ENCODE results near the gene FFAR4. TPM values are rescaled to one million over a fixed set of nuclear protein-coding genes. Genes with fewer than 3 reads are reported as not detected.

Gene FFAR4
- total and polyA plus RNA-seq, 2 of the 4 experiments (the other 2 are of a cell fraction) = not detected

- Histone ChIP-seq H2BK20ac (ENCODE audit: low read depth, low read length) (no peak overlapping the region), H3K9ac (ENCODE audit: low read depth, low read length) (no peak overlapping the region), H3K4me1 (ENCODE audit: control insufficient read depth, insufficient read depth, low read length) (no peaks in the 10 kb centered on the region), H3K36me3 (ENCODE audit: control insufficient read depth, insufficient read depth, low read length) (no peaks in the 10 kb centered on the region), H3K27ac (ENCODE audit: insufficient read depth, low read length) (no peak overlapping the region), H2BK15ac (ENCODE audit: low read depth, low read length) (no peak overlapping the region), H2AK5ac (ENCODE audit: low read depth, low read length) (no peak overlapping the region), H3K4me2 (ENCODE audit: low read depth, low read length) (no peak overlapping the region), H4K5ac (ENCODE audit: low read depth, low read length) (no peak overlapping the region), H2BK120ac (ENCODE audit: low read depth, low read length) (no peak overlapping the region), H3K23ac (ENCODE audit: low read depth, low read length) (no peak overlapping the region), H4K8ac (ENCODE audit: low read depth in 2 of 2, low read length in 2 of 2) (no peak overlapping the region), H4K20me1 (ENCODE audit: insufficient read depth, low read length) (no peaks in the 10 kb centered on the region), H2BK5ac (ENCODE audit: low read depth, low read length, poor library complexity, severe bottlenecking) (no peak overlapping the region), H3K14ac (replicated peaks; ENCODE audit: low read depth, low read length) (no peak overlapping the region), H3K9me3 (ENCODE audit: control insufficient read depth, insufficient read depth, low read length) (no peaks in the 10 kb centered on the region), H3K4me3 (ENCODE audit: insufficient read depth, low read depth, low read length) (no peak overlapping the region), H2AK9ac (replicated peaks; ENCODE audit: low read depth, low read length, poor library complexity) (no peak overlapping the region), H3K4ac (ENCODE audit: low read depth, low read length) (no peak overlapping the region), H3K9me1 (ENCODE audit: insufficient read depth, low read length) (no peaks in the 10 kb centered on the region), H3K79me1 (ENCODE audit: low read depth in 1 of 2, low read length in 2 of 2) (no peaks in the 10 kb centered on the region), H3K18ac (ENCODE audit: low read depth, low read length) (no peak overlapping the region), H2AFZ (replicated peaks; ENCODE audit: low read length, poor library complexity) (no peak overlapping the region), H3K27me3 (ENCODE audit: control insufficient read depth, insufficient read depth, low read length) (peaks cover 15% of the 10 kb centered on the region), H4K91ac (ENCODE audit: insufficient read depth, low read depth, low read length) (no peak overlapping the region), H3K56ac (ENCODE audit: extremely low read depth, insufficient read depth, low read length) (no peak overlapping the region)
- ChIA-PET CTCF (no interaction called here), POLR2A (ENCODE audit: unreplicated experiment) (no interaction called here)
- ATAC-seq (ENCODE audit: low read depth) = no peak
- no peak for DNase-seq
- BruUV-seq (replicated peaks) = no TSS peak
- in situ Hi-C loops (cut with MboI; ENCODE audit: low sequenced_read_pairs) = no loop called here
- intact Hi-C loops (cut with micrococcal nuclease) = no loop called here
- 17% methylated on average over 1 of the region's 3 CpGs; no CpG with 5 or more reads in 1 of the 2 experiments for WGBS, 2 experiments (ENCODE audit: extremely low coverage in 2 of 2, insufficient read length in 1 of 2)
- TF ChIP-seq, protein P1, sequence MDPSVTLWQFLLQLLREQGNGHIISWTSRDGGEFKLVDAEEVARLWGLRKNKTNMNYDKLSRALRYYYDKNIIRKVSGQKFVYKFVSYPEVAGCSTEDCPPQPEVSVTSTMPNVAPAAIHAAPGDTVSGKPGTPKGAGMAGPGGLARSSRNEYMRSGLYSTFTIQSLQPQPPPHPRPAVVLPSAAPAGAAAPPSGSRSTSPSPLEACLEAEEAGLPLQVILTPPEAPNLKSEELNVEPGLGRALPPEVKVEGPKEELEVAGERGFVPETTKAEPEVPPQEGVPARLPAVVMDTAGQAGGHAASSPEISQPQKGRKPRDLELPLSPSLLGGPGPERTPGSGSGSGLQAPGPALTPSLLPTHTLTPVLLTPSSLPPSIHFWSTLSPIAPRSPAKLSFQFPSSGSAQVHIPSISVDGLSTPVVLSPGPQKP (IDR thresholded peaks at IDR 0.05; ENCODE audit: borderline replicate concordance, low read depth, low read length) = no peak
- TF ChIP-seq RAD21 (IDR thresholded peaks at IDR 0.05; ENCODE audit: low read length) (no peak), RFX5 (IDR thresholded peaks at IDR 0.05; ENCODE audit: low read depth, low read length) (no peak), NFE2L2 (IDR thresholded peaks at IDR 0.05; ENCODE audit: low read depth, low read length) (no peak), RCOR1 (IDR thresholded peaks at IDR 0.05; ENCODE audit: insufficient replicate concordance, low read length) (no peak), CHD1 (IDR thresholded peaks at IDR 0.05; ENCODE audit: low read depth, low read length) (no peak), BHLHE40 (IDR thresholded peaks at IDR 0.05; ENCODE audit: low read depth, low read length) (no peak), MAZ (IDR thresholded peaks at IDR 0.05; ENCODE audit: borderline replicate concordance, low read depth, low read length) (no peak), MXI1 (IDR thresholded peaks at IDR 0.05; ENCODE audit: borderline replicate concordance, low read depth, low read length) (no peak), SMC3 (IDR thresholded peaks at IDR 0.05; ENCODE audit: low read depth, low read length) (no peak), FOS (IDR thresholded peaks at IDR 0.05; ENCODE audit: low read depth, low read length) (no peak), USF2 (IDR thresholded peaks at IDR 0.05; ENCODE audit: low read depth, low read length) (no peak), CEBPB (IDR thresholded peaks at IDR 0.05; ENCODE audit: low read depth, low read length) (no peak), POLR2A (IDR thresholded peaks at IDR 0.05; ENCODE audit: low read depth, low read length) (no peak), MAFK (IDR thresholded peaks at IDR 0.05; ENCODE audit: low read depth, low read length) (no peak)
- TF ChIP-seq, protein P2, sequence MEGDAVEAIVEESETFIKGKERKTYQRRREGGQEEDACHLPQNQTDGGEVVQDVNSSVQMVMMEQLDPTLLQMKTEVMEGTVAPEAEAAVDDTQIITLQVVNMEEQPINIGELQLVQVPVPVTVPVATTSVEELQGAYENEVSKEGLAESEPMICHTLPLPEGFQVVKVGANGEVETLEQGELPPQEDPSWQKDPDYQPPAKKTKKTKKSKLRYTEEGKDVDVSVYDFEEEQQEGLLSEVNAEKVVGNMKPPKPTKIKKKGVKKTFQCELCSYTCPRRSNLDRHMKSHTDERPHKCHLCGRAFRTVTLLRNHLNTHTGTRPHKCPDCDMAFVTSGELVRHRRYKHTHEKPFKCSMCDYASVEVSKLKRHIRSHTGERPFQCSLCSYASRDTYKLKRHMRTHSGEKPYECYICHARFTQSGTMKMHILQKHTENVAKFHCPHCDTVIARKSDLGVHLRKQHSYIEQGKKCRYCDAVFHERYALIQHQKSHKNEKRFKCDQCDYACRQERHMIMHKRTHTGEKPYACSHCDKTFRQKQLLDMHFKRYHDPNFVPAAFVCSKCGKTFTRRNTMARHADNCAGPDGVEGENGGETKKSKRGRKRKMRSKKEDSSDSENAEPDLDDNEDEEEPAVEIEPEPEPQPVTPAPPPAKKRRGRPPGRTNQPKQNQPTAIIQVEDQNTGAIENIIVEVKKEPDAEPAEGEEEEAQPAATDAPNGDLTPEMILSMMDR (conservative IDR thresholded peaks at IDR 0.05; ENCODE audit: low read depth, low read length) = no peak
- dilution Hi-C loops (cut with HindIII; ENCODE audit: low sequenced_read_pairs, unreplicated experiment) = no loop called here
Observed at GRCh38 chr10:93613126-93613525, 46.7 kb downstream of the FFAR4 start.
